HL-60 (cell line): ENCODE results near the gene ACTR6.
"Not testable (repeated sequence)": the region's sequence is repeated elsewhere in the genome, so short reads cannot be mapped to it uniquely, and the experiment has no call there.

Experiments
- DNase-seq, 2 experiments: peaks; one replicate each; pipeline ENCODE4 v3.0.0-alpha.2; 2010 to 2020; ENCODE audit warnings: low read depth in 1 of 2, low spot score in 1 of 2
- H3K27ac ChIP-seq: fragments of 250-450 bp; sonication (Bioruptor Pico); replicated peaks from 2 replicates; pipeline ENCODE4 v1.5.1; 2020; ENCODE audit warnings: mild to moderate bottlenecking, moderate library complexity
- H3K27me3 ChIP-seq: fragments of 250-450 bp; sonication (Bioruptor Pico); 2 replicates; pipeline ENCODE4 v1.5.1; 2021; ENCODE audit warnings: mild to moderate bottlenecking, moderate library complexity; ENCODE audit not compliant: insufficient read depth, poor library complexity, severe bottlenecking
- H3K4me3 ChIP-seq: replicated peaks from 2 replicates; pipeline ENCODE4 v1.5.1; 2011; ENCODE audit warnings: mild to moderate bottlenecking, control low read depth, low read length; ENCODE audit not compliant: insufficient read depth
- GABPA ChIP-seq: IDR thresholded peaks from 2 replicates; pipeline ENCODE4 v1.6.1; 2012; ENCODE audit warnings: low read depth
- POLR2AphosphoS5 ChIP-seq: IDR thresholded peaks from 2 replicates; pipeline ENCODE4 v1.6.1; 2012; ENCODE audit warnings: low read depth
- SPI1 ChIP-seq: IDR thresholded peaks from 2 replicates; pipeline ENCODE4 v1.6.1; 2012; ENCODE audit warnings: low read depth, mild to moderate bottlenecking, borderline replicate concordance
- TF ChIP-seq, protein P1 (sequence below): IDR thresholded peaks from one replicate; pipeline ENCODE4 v1.5.1; 2011; ENCODE audit warnings: low read length, control low read depth, inconsistent platforms; ENCODE audit not compliant: insufficient read depth
- TF ChIP-seq, protein P2 (sequence below): IDR thresholded peaks from 2 replicates; pipeline ENCODE4 v1.6.1; 2012; ENCODE audit warnings: low read depth; ENCODE audit not compliant: insufficient replicate concordance

ACTR6 gene

DNA sequence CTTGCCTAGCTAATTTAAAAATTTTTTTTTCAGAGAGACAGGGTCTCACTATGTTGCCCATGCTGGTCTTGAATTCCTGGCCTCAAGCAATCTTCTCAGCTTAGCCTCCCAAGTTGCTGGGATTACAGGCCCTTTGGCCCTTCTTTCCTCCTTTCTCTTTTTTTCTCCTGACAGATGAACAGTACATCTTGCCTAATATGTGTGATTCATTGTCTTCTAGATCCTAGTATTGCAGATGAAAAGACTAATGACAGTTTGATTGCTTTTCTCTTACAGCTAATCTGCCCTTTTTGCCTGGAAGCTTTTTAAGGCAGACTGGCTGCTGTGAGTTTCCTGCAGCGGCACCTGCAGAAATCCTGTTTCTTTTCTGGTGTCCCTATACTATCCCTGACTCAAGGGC lies 54.3 kb downstream of the ACTR6 start:
- TF ChIP-seq GABPA (no peak), SPI1 (no peak), POLR2AphosphoS5 (no peak)
- TF ChIP-seq, protein P1, sequence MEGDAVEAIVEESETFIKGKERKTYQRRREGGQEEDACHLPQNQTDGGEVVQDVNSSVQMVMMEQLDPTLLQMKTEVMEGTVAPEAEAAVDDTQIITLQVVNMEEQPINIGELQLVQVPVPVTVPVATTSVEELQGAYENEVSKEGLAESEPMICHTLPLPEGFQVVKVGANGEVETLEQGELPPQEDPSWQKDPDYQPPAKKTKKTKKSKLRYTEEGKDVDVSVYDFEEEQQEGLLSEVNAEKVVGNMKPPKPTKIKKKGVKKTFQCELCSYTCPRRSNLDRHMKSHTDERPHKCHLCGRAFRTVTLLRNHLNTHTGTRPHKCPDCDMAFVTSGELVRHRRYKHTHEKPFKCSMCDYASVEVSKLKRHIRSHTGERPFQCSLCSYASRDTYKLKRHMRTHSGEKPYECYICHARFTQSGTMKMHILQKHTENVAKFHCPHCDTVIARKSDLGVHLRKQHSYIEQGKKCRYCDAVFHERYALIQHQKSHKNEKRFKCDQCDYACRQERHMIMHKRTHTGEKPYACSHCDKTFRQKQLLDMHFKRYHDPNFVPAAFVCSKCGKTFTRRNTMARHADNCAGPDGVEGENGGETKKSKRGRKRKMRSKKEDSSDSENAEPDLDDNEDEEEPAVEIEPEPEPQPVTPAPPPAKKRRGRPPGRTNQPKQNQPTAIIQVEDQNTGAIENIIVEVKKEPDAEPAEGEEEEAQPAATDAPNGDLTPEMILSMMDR: no peak
- TF ChIP-seq, protein P2, sequence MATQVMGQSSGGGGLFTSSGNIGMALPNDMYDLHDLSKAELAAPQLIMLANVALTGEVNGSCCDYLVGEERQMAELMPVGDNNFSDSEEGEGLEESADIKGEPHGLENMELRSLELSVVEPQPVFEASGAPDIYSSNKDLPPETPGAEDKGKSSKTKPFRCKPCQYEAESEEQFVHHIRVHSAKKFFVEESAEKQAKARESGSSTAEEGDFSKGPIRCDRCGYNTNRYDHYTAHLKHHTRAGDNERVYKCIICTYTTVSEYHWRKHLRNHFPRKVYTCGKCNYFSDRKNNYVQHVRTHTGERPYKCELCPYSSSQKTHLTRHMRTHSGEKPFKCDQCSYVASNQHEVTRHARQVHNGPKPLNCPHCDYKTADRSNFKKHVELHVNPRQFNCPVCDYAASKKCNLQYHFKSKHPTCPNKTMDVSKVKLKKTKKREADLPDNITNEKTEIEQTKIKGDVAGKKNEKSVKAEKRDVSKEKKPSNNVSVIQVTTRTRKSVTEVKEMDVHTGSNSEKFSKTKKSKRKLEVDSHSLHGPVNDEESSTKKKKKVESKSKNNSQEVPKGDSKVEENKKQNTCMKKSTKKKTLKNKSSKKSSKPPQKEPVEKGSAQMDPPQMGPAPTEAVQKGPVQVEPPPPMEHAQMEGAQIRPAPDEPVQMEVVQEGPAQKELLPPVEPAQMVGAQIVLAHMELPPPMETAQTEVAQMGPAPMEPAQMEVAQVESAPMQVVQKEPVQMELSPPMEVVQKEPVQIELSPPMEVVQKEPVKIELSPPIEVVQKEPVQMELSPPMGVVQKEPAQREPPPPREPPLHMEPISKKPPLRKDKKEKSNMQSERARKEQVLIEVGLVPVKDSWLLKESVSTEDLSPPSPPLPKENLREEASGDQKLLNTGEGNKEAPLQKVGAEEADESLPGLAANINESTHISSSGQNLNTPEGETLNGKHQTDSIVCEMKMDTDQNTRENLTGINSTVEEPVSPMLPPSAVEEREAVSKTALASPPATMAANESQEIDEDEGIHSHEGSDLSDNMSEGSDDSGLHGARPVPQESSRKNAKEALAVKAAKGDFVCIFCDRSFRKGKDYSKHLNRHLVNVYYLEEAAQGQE: no peak
- H3K4me3 ChIP-seq: no peak overlapping the region
- H3K27ac ChIP-seq: no peak overlapping the region
- no peaks in the 10 kb centered on the region for H3K27me3 ChIP-seq
- DNase-seq: no peak

DNA sequence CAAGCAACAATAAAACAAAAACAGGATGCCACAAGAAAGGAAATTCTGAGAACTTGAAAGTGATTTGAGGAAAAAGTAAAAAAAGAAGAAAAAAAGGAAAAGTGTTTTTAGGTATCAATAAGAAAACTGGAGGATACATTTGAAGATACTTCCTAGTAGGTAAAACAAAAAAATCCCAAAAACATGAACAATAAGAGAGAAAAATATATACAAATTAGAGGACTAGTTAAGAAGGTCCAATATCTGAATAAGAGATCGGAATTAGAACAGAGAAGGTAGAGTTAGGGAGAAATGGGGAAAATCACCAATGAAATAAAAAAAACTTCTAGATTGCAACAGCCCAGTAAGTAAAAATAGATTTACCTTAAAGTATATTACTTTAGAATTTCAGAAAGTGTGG lies 57.5 kb downstream of the ACTR6 start:
- TF ChIP-seq GABPA: no peak
- no peak for TF ChIP-seq SPI1
- TF ChIP-seq POLR2AphosphoS5: no peak
- TF ChIP-seq, protein P2: no peak
- TF ChIP-seq, protein P1: no peak
- no peak for DNase-seq
- no peak overlapping the region for H3K27ac ChIP-seq
- no peak overlapping the region for H3K4me3 ChIP-seq
- H3K27me3 ChIP-seq: no peaks in the 10 kb centered on the region

DNA sequence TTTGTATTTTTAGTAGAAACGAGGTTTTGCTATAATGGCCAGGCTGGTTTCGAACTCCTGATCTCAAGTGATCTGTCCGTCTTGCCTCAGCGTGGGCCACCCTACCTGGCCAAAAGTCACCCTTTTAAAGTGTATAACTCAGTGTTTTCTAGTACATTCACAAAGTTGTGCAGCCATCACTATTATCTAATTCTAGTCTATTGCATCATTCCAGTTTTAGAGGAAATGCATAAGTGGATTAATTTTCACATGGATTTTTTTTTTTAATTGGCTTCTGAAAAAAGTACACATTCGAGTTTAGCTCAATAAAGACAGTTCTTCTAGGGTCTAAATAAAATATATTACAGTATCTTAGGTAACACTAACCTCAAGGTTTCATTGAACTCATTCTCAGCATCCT lies 62.5 kb downstream of the ACTR6 start:
- no peak overlapping the region for H3K27ac ChIP-seq
- DNase-seq: no peak
- H3K27me3 ChIP-seq: no peaks in the 10 kb centered on the region
- TF ChIP-seq, protein P2: no peak
- TF ChIP-seq POLR2AphosphoS5: no peak
- TF ChIP-seq GABPA: no peak
- no peak for TF ChIP-seq SPI1
- TF ChIP-seq, protein P1: no peak
- H3K4me3 ChIP-seq: no peak overlapping the region

DNA sequence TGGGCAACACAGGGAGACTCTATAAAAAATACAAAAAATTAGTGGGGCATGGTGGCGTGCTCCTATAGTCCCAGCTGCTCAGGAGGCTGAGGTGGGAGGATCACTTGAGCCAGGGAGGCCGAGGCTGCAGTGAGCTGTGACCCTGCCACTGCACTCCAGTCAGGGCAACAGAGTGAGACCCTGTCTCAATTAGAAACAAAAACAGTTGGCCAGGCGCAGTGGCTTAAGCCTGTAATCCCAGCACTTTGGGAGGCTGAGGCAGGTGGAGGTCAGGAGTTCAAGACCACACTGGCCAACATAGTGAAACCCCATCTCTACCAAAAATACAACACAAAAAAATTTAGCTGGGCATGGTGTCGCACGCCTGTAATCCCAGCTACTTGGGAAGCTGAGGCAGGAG lies 64.5 kb downstream of the ACTR6 start:
- H3K4me3 ChIP-seq, H3K27me3 ChIP-seq, DNase-seq, H3K27ac ChIP-seq: not testable (repeated sequence)
